ENCODE data around the gene AMHR2. TPM values are rescaled to one million over a fixed set of nuclear protein-coding genes. Genes with fewer than 3 reads are reported as not detected.
A peak's percentile ranks its signal among the peaks of the same experiment; 100 is the strongest.

The AMHR2 gene
- total RNA-seq, 3 donors from 2014 or later (not counting 1 experiment from before 2014, with no cell fraction given) = not detected

- H3K36me3 Mint-ChIP-seq = peaks cover 17% of the 10 kb centered on the region
These were observed 53.1 kb downstream of the AMHR2 start for GRCh38 chr12:53476769-53477209.

GRCh38 chr12:53478865-53479264, 55.2 kb downstream of the AMHR2 start:
- no peak for TF ChIP-seq CTCF (IDR thresholded peaks at IDR 0.05)
- H3K4me1 Mint-ChIP-seq = peaks cover 34 to 42% of the 10 kb centered on the region in 2 donors
- no peak overlapping the region for H3K27ac ChIP-seq (ENCODE audit: low read length)

More at GRCh38 chr12:53476769-53477209, 53.1 kb downstream of the AMHR2 start:
- Mint-ChIP-seq H3K4me3 (no peak overlapping the region), H3K9me3 (no peaks in the 10 kb centered on the region), H3K27ac (peak overlapping the region; percentile 48 to 79), H3K27me3 (ENCODE audit: low read depth in 2 of 2) (no peaks in the 10 kb centered on the region), H3K4me1 (peaks cover 40 to 45% of the 10 kb centered on the region in 2 donors)
- TF ChIP-seq CTCF (IDR thresholded peaks at IDR 0.05) = peak; percentile 17
- peaks cover 85% of the 10 kb centered on the region for H3K36me3 ChIP-seq (ENCODE audit: control insufficient read depth, insufficient read depth, low read length)
- intact Hi-C loops (cut with micrococcal nuclease) = no loop called here
- H3K9me3 ChIP-seq (ENCODE audit: control insufficient read depth, insufficient read depth, low read length) = no peaks in the 10 kb centered on the region
- H3K4me1 ChIP-seq (ENCODE audit: control insufficient read depth, insufficient read depth, low read length) = no peaks in the 10 kb centered on the region
- peak in 1 of 2 donors; percentile 39 for DNase-seq
- no peak overlapping the region for H3K4me3 ChIP-seq (ENCODE audit: low read length)
- no peak overlapping the region for H3K27ac ChIP-seq (ENCODE audit: low read length)
- peak in 2 of 3 donors; percentile 33 to 39 for ATAC-seq
- WGBS (ENCODE audit: insufficient coverage) = 81% methylated on average over 2 of the region's 2 CpGs
- no peaks in the 10 kb centered on the region for H3K27me3 ChIP-seq (ENCODE audit: control insufficient read depth, insufficient read depth, low read length)

GRCh38 chr12:53479331-53479730, 55.7 kb downstream of the AMHR2 start:
- H3K4me3 ChIP-seq (ENCODE audit: low read length) = no peak overlapping the region
- H3K27ac ChIP-seq (ENCODE audit: low read length) = no peak overlapping the region
- Mint-ChIP-seq H3K4me1 (peaks cover 31 to 37% of the 10 kb centered on the region in 2 donors), H3K4me3 (no peak overlapping the region), H3K27me3 (ENCODE audit: low read depth in 2 of 2) (no peaks in the 10 kb centered on the region), H3K36me3 (peaks cover 10% of the 10 kb centered on the region), H3K9me3 (no peaks in the 10 kb centered on the region), H3K27ac (peak overlapping the region; percentile 16 to 31)
- no peaks in the 10 kb centered on the region for H3K9me3 ChIP-seq (ENCODE audit: control insufficient read depth, insufficient read depth, low read length)
- no peaks in the 10 kb centered on the region for H3K4me1 ChIP-seq (ENCODE audit: control insufficient read depth, insufficient read depth, low read length)
- 100% methylated on average over 3 of the region's 5 CpGs for WGBS (ENCODE audit: insufficient coverage)
- peaks cover 85% of the 10 kb centered on the region for H3K36me3 ChIP-seq (ENCODE audit: control insufficient read depth, insufficient read depth, low read length)
- DNase-seq = no peak
- ATAC-seq = no peak
- intact Hi-C loops (cut with micrococcal nuclease) = no loop called here
- TF ChIP-seq CTCF (IDR thresholded peaks at IDR 0.05) = no peak
- no peaks in the 10 kb centered on the region for H3K27me3 ChIP-seq (ENCODE audit: control insufficient read depth, insufficient read depth, low read length)

More at GRCh38 chr12:53478865-53479264, 55.2 kb downstream of the AMHR2 start:
- intact Hi-C loops (cut with micrococcal nuclease) = no loop called here
- no peaks in the 10 kb centered on the region for H3K9me3 Mint-ChIP-seq
- peak overlapping the region; percentile 16 to 31 for H3K27ac Mint-ChIP-seq
- no peaks in the 10 kb centered on the region for H3K9me3 ChIP-seq (ENCODE audit: control insufficient read depth, insufficient read depth, low read length)
- no peaks in the 10 kb centered on the region for H3K27me3 ChIP-seq (ENCODE audit: control insufficient read depth, insufficient read depth, low read length)
- H3K27me3 Mint-ChIP-seq (ENCODE audit: low read depth in 2 of 2) = no peaks in the 10 kb centered on the region
- no peak overlapping the region for H3K4me3 Mint-ChIP-seq
- ATAC-seq = no peak
- no peak overlapping the region for H3K4me3 ChIP-seq (ENCODE audit: low read length)
- WGBS (ENCODE audit: insufficient coverage) = 83% methylated on average over 1 of the region's 1 CpG
- DNase-seq = no peak
- H3K36me3 ChIP-seq (ENCODE audit: control insufficient read depth, insufficient read depth, low read length) = peaks cover 85% of the 10 kb centered on the region
- H3K4me1 ChIP-seq (ENCODE audit: control insufficient read depth, insufficient read depth, low read length) = no peaks in the 10 kb centered on the region
- H3K36me3 Mint-ChIP-seq = peaks cover 10% of the 10 kb centered on the region

Data from natural killer cell (primary cell).